ENCODE results near the gene TBC1D22A.

TBC1D22A gene

GRCh38 chr22:46947516-46948257 lies 185.2 kb downstream of the TBC1D22A start:
- DNase-seq (ENCODE audit: low read depth in 1 of 2, low spot score in 1 of 2): no peak

- DNase-seq (ENCODE audit: low read depth in 1 of 2, low spot score in 1 of 2): no peak
Measured at GRCh38 chr22:46948411-46949144, 186.1 kb downstream of the TBC1D22A start.

GRCh38 chr22:46951350-46951749 lies 188.9 kb downstream of the TBC1D22A start:
- no peak for DNase-seq (ENCODE audit: low read depth in 1 of 2, low spot score in 1 of 2)

- no peak for DNase-seq (ENCODE audit: low read depth in 1 of 2, low spot score in 1 of 2)
Measured at GRCh38 chr22:46951973-46952372, 189.5 kb downstream of the TBC1D22A start.

GRCh38 chr22:46953968-46954765 lies 191.7 kb downstream of the TBC1D22A start:
- no peak for DNase-seq (ENCODE audit: low read depth in 1 of 2, low spot score in 1 of 2)

GRCh38 chr22:46954781-46955180 lies 192.3 kb downstream of the TBC1D22A start:
- no peak for DNase-seq (ENCODE audit: low read depth in 1 of 2, low spot score in 1 of 2)

GRCh38 chr22:46956498-46957215 lies 194.2 kb downstream of the TBC1D22A start:
- no peak for DNase-seq (ENCODE audit: low read depth in 1 of 2, low spot score in 1 of 2)

GRCh38 chr22:46957521-46957920 lies 195.1 kb downstream of the TBC1D22A start:
- DNase-seq (ENCODE audit: low read depth in 1 of 2, low spot score in 1 of 2): no peak

- DNase-seq (ENCODE audit: low read depth in 1 of 2, low spot score in 1 of 2): no peak
Measured at GRCh38 chr22:46958191-46958590, 195.7 kb downstream of the TBC1D22A start.

- no peak for DNase-seq (ENCODE audit: low read depth in 1 of 2, low spot score in 1 of 2)
Measured at GRCh38 chr22:46958658-46959057, 196.2 kb downstream of the TBC1D22A start.

- DNase-seq (ENCODE audit: low read depth in 1 of 2, low spot score in 1 of 2): no peak
Measured at GRCh38 chr22:46959369-46959768, 196.9 kb downstream of the TBC1D22A start.

- DNase-seq (ENCODE audit: low read depth in 1 of 2, low spot score in 1 of 2): no peak
Measured at GRCh38 chr22:46961591-46962295, 199.3 kb downstream of the TBC1D22A start.

- no peak for DNase-seq (ENCODE audit: low read depth in 1 of 2, low spot score in 1 of 2)
Measured at GRCh38 chr22:46962406-46962805, 200.0 kb downstream of the TBC1D22A start.

- no peak for DNase-seq (ENCODE audit: low read depth in 1 of 2, low spot score in 1 of 2)
Measured at GRCh38 chr22:46963672-46964545, 201.5 kb downstream of the TBC1D22A start.

- DNase-seq (ENCODE audit: low read depth in 1 of 2, low spot score in 1 of 2): no peak
Measured at GRCh38 chr22:46964773-46965550, 202.5 kb downstream of the TBC1D22A start.

GRCh38 chr22:46965555-46966494 lies 203.4 kb downstream of the TBC1D22A start:
- no peak for DNase-seq (ENCODE audit: low read depth in 1 of 2, low spot score in 1 of 2)

GRCh38 chr22:46966495-46966845 lies 204.0 kb downstream of the TBC1D22A start:
- DNase-seq (ENCODE audit: low read depth in 1 of 2, low spot score in 1 of 2): no peak

GRCh38 chr22:46966846-46967245 lies 204.4 kb downstream of the TBC1D22A start:
- DNase-seq (ENCODE audit: low read depth in 1 of 2, low spot score in 1 of 2): no peak
